ENCODE data around the gene CACNA1G. TPM values are rescaled to one million over a fixed set of nuclear protein-coding genes. Genes with fewer than 3 reads are reported as not detected.

Gene CACNA1G
- total RNA-seq, 1 donor from 2014 or later: 0.21 TPM

GRCh38 chr17:50589095-50589705 is 28.7 kb downstream of the CACNA1G start:
- no peak overlapping the region for H3K27ac ChIP-seq
- DNase-seq (no peak), ATAC-seq (no peak)
- no peaks in the 10 kb centered on the region for H3K9me3 ChIP-seq
- H3K27me3 ChIP-seq (ENCODE audit: low read depth): no peaks in the 10 kb centered on the region
- TF ChIP-seq, protein P1, sequence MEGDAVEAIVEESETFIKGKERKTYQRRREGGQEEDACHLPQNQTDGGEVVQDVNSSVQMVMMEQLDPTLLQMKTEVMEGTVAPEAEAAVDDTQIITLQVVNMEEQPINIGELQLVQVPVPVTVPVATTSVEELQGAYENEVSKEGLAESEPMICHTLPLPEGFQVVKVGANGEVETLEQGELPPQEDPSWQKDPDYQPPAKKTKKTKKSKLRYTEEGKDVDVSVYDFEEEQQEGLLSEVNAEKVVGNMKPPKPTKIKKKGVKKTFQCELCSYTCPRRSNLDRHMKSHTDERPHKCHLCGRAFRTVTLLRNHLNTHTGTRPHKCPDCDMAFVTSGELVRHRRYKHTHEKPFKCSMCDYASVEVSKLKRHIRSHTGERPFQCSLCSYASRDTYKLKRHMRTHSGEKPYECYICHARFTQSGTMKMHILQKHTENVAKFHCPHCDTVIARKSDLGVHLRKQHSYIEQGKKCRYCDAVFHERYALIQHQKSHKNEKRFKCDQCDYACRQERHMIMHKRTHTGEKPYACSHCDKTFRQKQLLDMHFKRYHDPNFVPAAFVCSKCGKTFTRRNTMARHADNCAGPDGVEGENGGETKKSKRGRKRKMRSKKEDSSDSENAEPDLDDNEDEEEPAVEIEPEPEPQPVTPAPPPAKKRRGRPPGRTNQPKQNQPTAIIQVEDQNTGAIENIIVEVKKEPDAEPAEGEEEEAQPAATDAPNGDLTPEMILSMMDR (IDR thresholded peaks at IDR 0.05): no peak
- H3K4me3 ChIP-seq: no peak overlapping the region
- intact Hi-C loops (cut with DNase I): no loop called here
- H3K4me1 ChIP-seq: peaks cover 13% of the 10 kb centered on the region
- H3K36me3 ChIP-seq: no peaks in the 10 kb centered on the region

GRCh38 chr17:50590946-50591737 is 30.6 kb downstream of the CACNA1G start:
- intact Hi-C loops (cut with DNase I): no loop called here
- Histone ChIP-seq H3K4me3 (no peak overlapping the region), H3K36me3 (no peaks in the 10 kb centered on the region), H3K9me3 (no peaks in the 10 kb centered on the region), H3K4me1 (peaks cover 13% of the 10 kb centered on the region), H3K27ac (no peak overlapping the region), H3K27me3 (ENCODE audit: low read depth) (no peaks in the 10 kb centered on the region)
- TF ChIP-seq, protein P1 (IDR thresholded peaks at IDR 0.05): no peak
- no peak for ATAC-seq
- DNase-seq: no peak

GRCh38 chr17:50593321-50593720 is 32.8 kb downstream of the CACNA1G start:
- TF ChIP-seq, protein P1 (IDR thresholded peaks at IDR 0.05): no peak
- no peak overlapping the region for H3K4me3 ChIP-seq
- no peak overlapping the region for H3K27ac ChIP-seq
- no peaks in the 10 kb centered on the region for H3K27me3 ChIP-seq (ENCODE audit: low read depth)
- DNase-seq (peak; percentile 85), ATAC-seq (peak; percentile 79 to 90)
- no peaks in the 10 kb centered on the region for H3K9me3 ChIP-seq
- no peaks in the 10 kb centered on the region for H3K36me3 ChIP-seq
- H3K4me1 ChIP-seq: peaks cover 13% of the 10 kb centered on the region
- intact Hi-C loops (cut with DNase I): no loop called here

GRCh38 chr17:50594128-50594823 is 33.8 kb downstream of the CACNA1G start:
- TF ChIP-seq, protein P1 (IDR thresholded peaks at IDR 0.05): no peak
- Histone ChIP-seq H3K27me3 (ENCODE audit: low read depth) (no peaks in the 10 kb centered on the region), H3K36me3 (no peaks in the 10 kb centered on the region), H3K4me3 (no peak overlapping the region), H3K4me1 (peaks cover 4% of the 10 kb centered on the region), H3K27ac (no peak overlapping the region), H3K9me3 (no peaks in the 10 kb centered on the region)
- DNase-seq (no peak), ATAC-seq (no peak)
- intact Hi-C loops (cut with DNase I): no loop called here

- DNase-seq: no peak
- Histone ChIP-seq H3K4me1 (no peaks in the 10 kb centered on the region), H3K27ac (no peak overlapping the region), H3K36me3 (no peaks in the 10 kb centered on the region), H3K27me3 (ENCODE audit: low read depth) (no peaks in the 10 kb centered on the region), H3K9me3 (no peaks in the 10 kb centered on the region), H3K4me3 (no peak overlapping the region)
- TF ChIP-seq, protein P1 (IDR thresholded peaks at IDR 0.05): no peak
- no peak for ATAC-seq
- intact Hi-C loops (cut with DNase I): no loop called here
These were observed 34.4 kb downstream of the CACNA1G start for GRCh38 chr17:50594892-50595291.
